ENCODE measurements around the gene PITX2.

The PITX2 gene

GRCh38 chr4:110622841-110623717, at the start of gene PITX2:
TSS of gene PITX2 (minus strand) at chr4:110623077. CDS start at chr4:110622460, 617 bp downstream.
- FAIRE-seq, result no peak
- DNase-seq (ENCODE audit: insufficient read length, low spot score), result no peak
- TF ChIP-seq POLR2A (IDR thresholded peaks at IDR 0.05; ENCODE audit: low read depth, low read length), result no peak

- TF ChIP-seq POLR2A (IDR thresholded peaks at IDR 0.05; ENCODE audit: low read depth, low read length), result no peak
- no peak for FAIRE-seq
- no peak for DNase-seq (ENCODE audit: insufficient read length, low spot score)
These were observed 48.8 kb upstream of the PITX2 start for GRCh38 chr4:110671679-110672078.

- no peak for TF ChIP-seq POLR2A (IDR thresholded peaks at IDR 0.05; ENCODE audit: low read depth, low read length)
- FAIRE-seq (no peak), DNase-seq (ENCODE audit: insufficient read length, low spot score) (no peak)
These were observed 46.8 kb upstream of the PITX2 start for GRCh38 chr4:110669663-110670062.

GRCh38 chr4:110668463-110669235, 45.8 kb upstream of the PITX2 start:
- FAIRE-seq (no peak), DNase-seq (ENCODE audit: insufficient read length, low spot score) (no peak)

GRCh38 chr4:110667670-110668069, 44.8 kb upstream of the PITX2 start:
- DNase-seq (ENCODE audit: insufficient read length, low spot score), result no peak
- FAIRE-seq, result no peak
- no peak for TF ChIP-seq POLR2A (IDR thresholded peaks at IDR 0.05; ENCODE audit: low read depth, low read length)

More at GRCh38 chr4:110668463-110669235, 45.8 kb upstream of the PITX2 start:
- TF ChIP-seq POLR2A (IDR thresholded peaks at IDR 0.05; ENCODE audit: low read depth, low read length), result no peak

GRCh38 chr4:110666030-110666429, 43.2 kb upstream of the PITX2 start:
- no peak for FAIRE-seq
- no peak for TF ChIP-seq POLR2A (IDR thresholded peaks at IDR 0.05; ENCODE audit: low read depth, low read length)
- DNase-seq (ENCODE audit: insufficient read length, low spot score), result no peak

GRCh38 chr4:110663738-110664444, 41.0 kb upstream of the PITX2 start:
- no peak for TF ChIP-seq POLR2A (IDR thresholded peaks at IDR 0.05; ENCODE audit: low read depth, low read length)
- DNase-seq (ENCODE audit: insufficient read length, low spot score) (no peak), FAIRE-seq (no peak)

GRCh38 chr4:110663206-110663605, 40.3 kb upstream of the PITX2 start:
- TF ChIP-seq POLR2A (IDR thresholded peaks at IDR 0.05; ENCODE audit: low read depth, low read length), result no peak
- FAIRE-seq (no peak), DNase-seq (ENCODE audit: insufficient read length, low spot score) (no peak)

- no peak for FAIRE-seq
- no peak for TF ChIP-seq POLR2A (IDR thresholded peaks at IDR 0.05; ENCODE audit: low read depth, low read length)
- DNase-seq (ENCODE audit: insufficient read length, low spot score), result no peak
These were observed 37.9 kb upstream of the PITX2 start for GRCh38 chr4:110660755-110661154.

GRCh38 chr4:110654254-110654635, 31.4 kb upstream of the PITX2 start:
- no peak for TF ChIP-seq POLR2A (IDR thresholded peaks at IDR 0.05; ENCODE audit: low read depth, low read length)
- no peak for FAIRE-seq
- DNase-seq (ENCODE audit: insufficient read length, low spot score), result no peak

GRCh38 chr4:110653321-110654253, 30.7 kb upstream of the PITX2 start:
- FAIRE-seq (no peak), DNase-seq (ENCODE audit: insufficient read length, low spot score) (no peak)
- TF ChIP-seq POLR2A (IDR thresholded peaks at IDR 0.05; ENCODE audit: low read depth, low read length), result no peak

- FAIRE-seq (no peak), DNase-seq (ENCODE audit: insufficient read length, low spot score) (no peak)
- TF ChIP-seq POLR2A (IDR thresholded peaks at IDR 0.05; ENCODE audit: low read depth, low read length), result no peak
These were observed 21.1 kb upstream of the PITX2 start for GRCh38 chr4:110644008-110644407.

GRCh38 chr4:110643096-110643495, 20.2 kb upstream of the PITX2 start:
- no peak for TF ChIP-seq POLR2A (IDR thresholded peaks at IDR 0.05; ENCODE audit: low read depth, low read length)
- FAIRE-seq, result no peak

More at GRCh38 chr4:110643096-110643495, 20.2 kb upstream of the PITX2 start:
- DNase-seq (ENCODE audit: insufficient read length, low spot score), result no peak

All from H54 (cell line).